PFSK-1 (cell line): ENCODE results near the gene HAPLN3.

Experiments
- FOXP2 ChIP-seq: optimal IDR thresholded peaks from 2 replicates; pipeline ENCODE3; 2011; ENCODE audit warnings: borderline replicate concordance, control low read depth, inconsistent platforms; ENCODE audit not compliant: insufficient read depth; ENCODE audit errors: extremely low read length, extremely low read depth
- POLR2AphosphoS5 ChIP-seq: IDR thresholded peaks from 2 replicates; pipeline ENCODE4 v1.6.1; 2012; ENCODE audit warnings: low read depth, mild to moderate bottlenecking, control low read depth, low read length, moderate library complexity
- SIN3A ChIP-seq: IDR thresholded peaks from 2 replicates; pipeline ENCODE4 v1.6.1; 2012; ENCODE audit warnings: mild to moderate bottlenecking, low read length, moderate library complexity, borderline replicate concordance; ENCODE audit not compliant: insufficient read depth
- TAF1 ChIP-seq: IDR thresholded peaks from 2 replicates; pipeline ENCODE4 v1.6.1; 2012; ENCODE audit warnings: low read length, control low read depth, borderline replicate concordance; ENCODE audit not compliant: insufficient read depth
- TF ChIP-seq, protein P1 (sequence below), 2 experiments: IDR thresholded peaks; 2 replicates each; pipeline versions ENCODE4 v1.6.1 to v1.8.0; 2011 to 2012; ENCODE audit warnings: low read depth in 2 of 2, low read length in 2 of 2, control low read depth in 1 of 2, inconsistent platforms in 1 of 2, mild to moderate bottlenecking in 1 of 2, moderate library complexity in 1 of 2; ENCODE audit not compliant: insufficient read depth in 1 of 2

The HAPLN3 gene

DNA sequence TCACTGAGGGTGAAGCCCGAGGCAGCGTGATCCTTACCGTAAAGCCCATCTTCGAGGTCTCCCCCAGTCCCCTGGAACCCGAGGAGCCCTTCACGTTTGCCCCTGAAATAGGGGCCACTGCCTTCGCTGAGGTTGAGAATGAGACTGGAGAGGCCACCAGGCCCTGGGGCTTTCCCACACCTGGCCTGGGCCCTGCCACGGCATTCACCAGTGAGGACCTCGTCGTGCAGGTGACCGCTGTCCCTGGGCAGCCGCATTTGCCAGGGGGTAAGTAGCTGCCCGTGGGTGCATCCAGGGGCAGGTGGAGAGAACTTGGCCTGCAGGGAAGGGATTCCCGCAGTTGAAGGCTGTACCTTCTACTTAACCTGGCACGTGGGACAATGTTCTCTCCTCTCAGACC is 49.7 kb downstream of the HAPLN3 start:
- TF ChIP-seq, protein P1, sequence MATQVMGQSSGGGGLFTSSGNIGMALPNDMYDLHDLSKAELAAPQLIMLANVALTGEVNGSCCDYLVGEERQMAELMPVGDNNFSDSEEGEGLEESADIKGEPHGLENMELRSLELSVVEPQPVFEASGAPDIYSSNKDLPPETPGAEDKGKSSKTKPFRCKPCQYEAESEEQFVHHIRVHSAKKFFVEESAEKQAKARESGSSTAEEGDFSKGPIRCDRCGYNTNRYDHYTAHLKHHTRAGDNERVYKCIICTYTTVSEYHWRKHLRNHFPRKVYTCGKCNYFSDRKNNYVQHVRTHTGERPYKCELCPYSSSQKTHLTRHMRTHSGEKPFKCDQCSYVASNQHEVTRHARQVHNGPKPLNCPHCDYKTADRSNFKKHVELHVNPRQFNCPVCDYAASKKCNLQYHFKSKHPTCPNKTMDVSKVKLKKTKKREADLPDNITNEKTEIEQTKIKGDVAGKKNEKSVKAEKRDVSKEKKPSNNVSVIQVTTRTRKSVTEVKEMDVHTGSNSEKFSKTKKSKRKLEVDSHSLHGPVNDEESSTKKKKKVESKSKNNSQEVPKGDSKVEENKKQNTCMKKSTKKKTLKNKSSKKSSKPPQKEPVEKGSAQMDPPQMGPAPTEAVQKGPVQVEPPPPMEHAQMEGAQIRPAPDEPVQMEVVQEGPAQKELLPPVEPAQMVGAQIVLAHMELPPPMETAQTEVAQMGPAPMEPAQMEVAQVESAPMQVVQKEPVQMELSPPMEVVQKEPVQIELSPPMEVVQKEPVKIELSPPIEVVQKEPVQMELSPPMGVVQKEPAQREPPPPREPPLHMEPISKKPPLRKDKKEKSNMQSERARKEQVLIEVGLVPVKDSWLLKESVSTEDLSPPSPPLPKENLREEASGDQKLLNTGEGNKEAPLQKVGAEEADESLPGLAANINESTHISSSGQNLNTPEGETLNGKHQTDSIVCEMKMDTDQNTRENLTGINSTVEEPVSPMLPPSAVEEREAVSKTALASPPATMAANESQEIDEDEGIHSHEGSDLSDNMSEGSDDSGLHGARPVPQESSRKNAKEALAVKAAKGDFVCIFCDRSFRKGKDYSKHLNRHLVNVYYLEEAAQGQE (IDR thresholded peaks at IDR 0.05; ENCODE audit: insufficient read depth in 1 of 2, low read depth in 2 of 2, low read length in 2 of 2), result no peak
- TF ChIP-seq FOXP2 (no peak), TAF1 (no peak), SIN3A (no peak)

DNA sequence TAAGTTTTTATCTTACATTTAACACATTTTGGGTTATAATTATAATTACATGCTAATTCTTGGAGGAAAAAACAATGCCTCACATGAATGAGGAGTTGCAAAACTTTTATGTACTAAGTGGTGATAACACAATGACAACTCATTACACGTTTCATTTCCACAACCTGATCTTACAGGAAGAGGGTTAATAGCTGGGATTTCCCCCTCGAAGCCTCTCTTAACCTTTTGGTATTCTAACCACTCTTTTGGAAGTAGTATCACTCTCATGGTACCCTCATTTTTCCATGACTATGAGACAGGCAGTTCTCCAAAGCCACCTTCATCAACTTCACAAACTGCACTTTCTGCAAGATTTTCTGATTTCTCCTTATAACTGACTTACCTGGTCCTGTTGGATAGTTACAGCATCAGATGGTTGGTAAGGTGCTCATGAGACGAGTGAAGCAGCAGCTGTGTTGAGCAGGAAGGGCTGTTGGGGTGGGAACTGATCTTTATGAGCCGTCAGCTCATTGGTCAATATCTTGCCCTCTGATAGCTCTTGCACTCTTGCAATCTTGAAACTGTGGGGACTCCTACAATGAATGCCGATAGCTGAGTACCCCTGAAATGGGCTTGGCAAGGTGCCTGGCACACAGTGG is 50.5 kb downstream of the HAPLN3 start:
- TF ChIP-seq POLR2AphosphoS5, result no peak

DNA sequence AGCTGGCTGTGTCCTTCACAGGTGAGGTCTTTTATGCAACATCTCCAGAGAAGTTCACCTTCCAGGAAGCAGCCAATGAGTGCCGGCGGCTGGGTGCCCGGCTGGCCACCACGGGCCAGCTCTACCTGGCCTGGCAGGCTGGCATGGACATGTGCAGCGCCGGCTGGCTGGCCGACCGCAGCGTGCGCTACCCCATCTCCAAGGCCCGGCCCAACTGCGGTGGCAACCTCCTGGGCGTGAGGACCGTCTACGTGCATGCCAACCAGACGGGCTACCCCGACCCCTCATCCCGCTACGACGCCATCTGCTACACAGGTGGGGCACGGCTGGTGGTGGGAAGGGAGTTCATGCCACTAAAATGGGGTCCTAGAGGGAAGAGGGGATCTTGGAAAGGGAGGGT is 52.0 kb downstream of the HAPLN3 start:
- no peak for TF ChIP-seq TAF1
- TF ChIP-seq FOXP2, result no peak
- TF ChIP-seq, protein P1 (IDR thresholded peaks at IDR 0.05; ENCODE audit: insufficient read depth in 1 of 2, low read depth in 2 of 2, low read length in 2 of 2), result no peak
- TF ChIP-seq SIN3A, result no peak
- no peak for TF ChIP-seq POLR2AphosphoS5

DNA sequence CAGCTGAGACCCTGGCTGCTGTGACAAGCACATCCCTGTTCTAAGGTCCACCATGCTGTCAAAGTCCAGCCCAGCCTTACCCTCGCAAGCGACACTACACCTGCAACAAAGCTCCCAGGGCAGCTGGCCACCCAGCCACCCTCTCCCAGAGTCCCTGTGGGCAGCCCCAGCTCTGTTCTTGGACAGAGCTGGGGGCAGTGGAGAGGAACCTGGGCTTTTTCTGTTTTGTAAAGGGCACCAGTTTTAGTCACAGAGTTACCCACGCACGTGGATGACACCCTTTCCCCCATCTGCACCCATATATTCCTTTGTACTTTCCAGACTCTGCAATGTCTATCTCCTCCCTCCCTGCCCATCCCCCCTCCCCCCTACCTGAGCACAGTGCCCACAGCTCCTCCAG is 53.2 kb downstream of the HAPLN3 start:
- no peak for TF ChIP-seq TAF1

DNA sequence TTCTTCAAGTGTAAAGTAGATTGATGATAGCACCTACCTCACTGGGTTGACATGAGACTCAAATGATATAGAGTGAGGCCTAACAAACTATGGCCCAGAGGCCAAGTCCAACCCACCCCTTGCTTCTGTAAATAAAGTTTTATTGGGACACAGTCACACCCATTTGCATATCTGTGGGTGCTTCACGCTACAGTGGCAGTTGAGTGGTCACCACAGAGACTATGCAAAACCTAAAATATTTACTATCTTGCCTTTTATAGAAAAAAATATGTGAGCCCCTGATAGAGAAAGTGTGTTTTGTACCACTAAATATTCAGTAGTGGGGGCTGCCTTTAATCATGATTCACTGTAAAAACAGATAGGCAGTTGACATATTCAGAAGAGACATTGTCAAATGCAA is 54.1 kb downstream of the HAPLN3 start:
- TF ChIP-seq, protein P1 (IDR thresholded peaks at IDR 0.05; ENCODE audit: insufficient read depth in 1 of 2, low read depth in 2 of 2, low read length in 2 of 2), result no peak

DNA sequence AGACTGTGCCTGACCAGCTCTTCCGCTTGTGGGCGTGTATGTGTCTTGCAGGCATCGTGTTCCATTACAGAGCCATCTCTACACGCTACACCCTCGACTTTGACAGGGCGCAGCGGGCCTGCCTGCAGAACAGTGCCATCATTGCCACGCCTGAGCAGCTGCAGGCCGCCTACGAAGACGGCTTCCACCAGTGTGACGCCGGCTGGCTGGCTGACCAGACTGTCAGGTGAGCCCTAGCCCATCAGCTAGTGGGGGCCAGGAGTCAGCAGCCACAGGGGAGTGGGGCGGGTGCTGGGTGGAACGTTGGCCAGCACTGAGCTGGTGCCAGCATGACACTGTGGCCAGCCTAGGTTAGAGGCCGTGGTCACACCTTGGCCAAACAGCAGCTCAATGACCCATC is 55.4 kb downstream of the HAPLN3 start:
- TF ChIP-seq FOXP2 (no peak), TAF1 (no peak), POLR2AphosphoS5 (no peak), SIN3A (no peak)
- TF ChIP-seq, protein P1 (IDR thresholded peaks at IDR 0.05; ENCODE audit: insufficient read depth in 1 of 2, low read depth in 2 of 2, low read length in 2 of 2), result no peak
